ENCODE measurements around the gene TMEM183A.

Gene TMEM183A

GRCh38 chr1:202972046-202972445 is 35.1 kb upstream of the TMEM183A start:
- TF ChIP-seq EZH2 (IDR thresholded peaks at IDR 0.05; ENCODE audit: borderline replicate concordance, low read length): no peak
- TF ChIP-seq CTCF (IDR thresholded peaks at IDR 0.05; ENCODE audit: low read length): no peak
- H3K9me2 ChIP-seq (ENCODE audit: low read depth, low read length): no peaks in the 10 kb centered on the region
- no peaks in the 10 kb centered on the region for H3K9me3 ChIP-seq (ENCODE audit: low read length)
- H3K9ac ChIP-seq (ENCODE audit: low read length): no peak overlapping the region
- H3F3A ChIP-seq (ENCODE audit: insufficient read depth, low read length): no peaks in the 10 kb centered on the region
- H3K79me2 ChIP-seq (ENCODE audit: insufficient read depth, low read length): no peaks in the 10 kb centered on the region
- H4K20me1 ChIP-seq (ENCODE audit: insufficient read depth, low read length): no peaks in the 10 kb centered on the region
- H3K4me2 ChIP-seq (ENCODE audit: low read length): no peak overlapping the region
- no peaks in the 10 kb centered on the region for H3K36me3 ChIP-seq (ENCODE audit: insufficient read depth, low read length)
- H3K4me3 ChIP-seq (ENCODE audit: low read depth, low read length, poor library complexity, severe bottlenecking): no peak overlapping the region
- no peaks in the 10 kb centered on the region for H3K27me3 ChIP-seq (ENCODE audit: insufficient read depth, low read length)
- no peak overlapping the region for H2AFZ ChIP-seq (ENCODE audit: low read length)
- H3K27ac ChIP-seq (ENCODE audit: low read depth, low read length, poor library complexity, severe bottlenecking): no peak overlapping the region
- H3K4me1 ChIP-seq (ENCODE audit: insufficient read depth, low read length, severe bottlenecking): peaks cover 18% of the 10 kb centered on the region

GRCh38 chr1:202974856-202975255 is 32.3 kb upstream of the TMEM183A start:
- Histone ChIP-seq H3K4me3 (ENCODE audit: low read depth, low read length, poor library complexity, severe bottlenecking) (no peak overlapping the region), H4K20me1 (ENCODE audit: insufficient read depth, low read length) (no peaks in the 10 kb centered on the region), H2AFZ (ENCODE audit: low read length) (no peak overlapping the region), H3K27ac (ENCODE audit: low read depth, low read length, poor library complexity, severe bottlenecking) (no peak overlapping the region), H3K9ac (ENCODE audit: low read length) (no peak overlapping the region), H3K4me1 (ENCODE audit: insufficient read depth, low read length, severe bottlenecking) (no peaks in the 10 kb centered on the region), H3F3A (ENCODE audit: insufficient read depth, low read length) (no peaks in the 10 kb centered on the region), H3K79me2 (ENCODE audit: insufficient read depth, low read length) (no peaks in the 10 kb centered on the region), H3K27me3 (ENCODE audit: insufficient read depth, low read length) (no peaks in the 10 kb centered on the region), H3K36me3 (ENCODE audit: insufficient read depth, low read length) (no peaks in the 10 kb centered on the region), H3K4me2 (ENCODE audit: low read length) (no peak overlapping the region), H3K9me3 (ENCODE audit: low read length) (no peaks in the 10 kb centered on the region), H3K9me2 (ENCODE audit: low read depth, low read length) (no peaks in the 10 kb centered on the region)
- no peak for TF ChIP-seq EZH2 (IDR thresholded peaks at IDR 0.05; ENCODE audit: borderline replicate concordance, low read length)
- no peak for TF ChIP-seq CTCF (IDR thresholded peaks at IDR 0.05; ENCODE audit: low read length)

- no peak overlapping the region for H2AFZ ChIP-seq (ENCODE audit: low read length)
- no peak overlapping the region for H3K9ac ChIP-seq (ENCODE audit: low read length)
- H3K4me2 ChIP-seq (ENCODE audit: low read length): no peak overlapping the region
- H3K36me3 ChIP-seq (ENCODE audit: insufficient read depth, low read length): no peaks in the 10 kb centered on the region
- no peak for TF ChIP-seq CTCF (IDR thresholded peaks at IDR 0.05; ENCODE audit: low read length)
- no peaks in the 10 kb centered on the region for H3K9me3 ChIP-seq (ENCODE audit: low read length)
- no peaks in the 10 kb centered on the region for H3F3A ChIP-seq (ENCODE audit: insufficient read depth, low read length)
- no peaks in the 10 kb centered on the region for H3K4me1 ChIP-seq (ENCODE audit: insufficient read depth, low read length, severe bottlenecking)
- H3K9me2 ChIP-seq (ENCODE audit: low read depth, low read length): no peaks in the 10 kb centered on the region
- no peak overlapping the region for H3K27ac ChIP-seq (ENCODE audit: low read depth, low read length, poor library complexity, severe bottlenecking)
- no peaks in the 10 kb centered on the region for H3K27me3 ChIP-seq (ENCODE audit: insufficient read depth, low read length)
- H3K79me2 ChIP-seq (ENCODE audit: insufficient read depth, low read length): no peaks in the 10 kb centered on the region
- H3K4me3 ChIP-seq (ENCODE audit: low read depth, low read length, poor library complexity, severe bottlenecking): no peak overlapping the region
- H4K20me1 ChIP-seq (ENCODE audit: insufficient read depth, low read length): no peaks in the 10 kb centered on the region
These were observed 30.5 kb upstream of the TMEM183A start for GRCh38 chr1:202976633-202977032.
